GM18873 (cell line): ENCODE measurements around the gene KIF1A.

Source experiments
- ATAC-seq: cut with Tn5 transposase; IDR thresholded peaks from one replicate; pipeline ENCODE4 v1.9.1; 2021; ENCODE audit warnings: mild to moderate bottlenecking, moderate library complexity, moderate number of reproducible peaks; ENCODE audit not compliant: unreplicated experiment, low FRiP score

The KIF1A gene

GRCh38 chr2:240777456-240778212 lies 42.4 kb downstream of the KIF1A start:
- ATAC-seq: no peak

- no peak for ATAC-seq
These were observed 44.1 kb downstream of the KIF1A start for GRCh38 chr2:240775905-240776304.

DNA sequence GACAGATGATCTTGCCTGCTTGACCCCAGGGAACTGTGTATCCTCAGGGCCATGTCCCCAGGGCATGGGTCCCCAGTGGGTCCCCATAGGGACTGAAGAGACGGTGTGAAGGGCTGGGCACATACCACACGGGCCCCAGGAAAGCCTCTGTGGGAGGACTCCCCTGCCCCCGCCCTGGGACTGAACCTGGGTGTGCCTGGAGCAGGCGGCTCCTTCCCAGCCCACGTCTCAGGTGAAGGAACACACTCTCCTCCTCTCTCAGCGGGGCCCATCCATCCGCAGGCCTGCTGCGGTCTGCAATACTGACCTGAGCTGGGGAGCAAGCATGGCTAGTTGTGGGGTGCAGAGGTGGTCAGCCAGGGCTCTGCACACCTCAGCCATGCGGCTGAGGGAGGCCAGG lies 45.2 kb downstream of the KIF1A start:
- no peak for ATAC-seq

- ATAC-seq: no peak
These were observed 50.9 kb downstream of the KIF1A start for GRCh38 chr2:240769096-240769495.

DNA sequence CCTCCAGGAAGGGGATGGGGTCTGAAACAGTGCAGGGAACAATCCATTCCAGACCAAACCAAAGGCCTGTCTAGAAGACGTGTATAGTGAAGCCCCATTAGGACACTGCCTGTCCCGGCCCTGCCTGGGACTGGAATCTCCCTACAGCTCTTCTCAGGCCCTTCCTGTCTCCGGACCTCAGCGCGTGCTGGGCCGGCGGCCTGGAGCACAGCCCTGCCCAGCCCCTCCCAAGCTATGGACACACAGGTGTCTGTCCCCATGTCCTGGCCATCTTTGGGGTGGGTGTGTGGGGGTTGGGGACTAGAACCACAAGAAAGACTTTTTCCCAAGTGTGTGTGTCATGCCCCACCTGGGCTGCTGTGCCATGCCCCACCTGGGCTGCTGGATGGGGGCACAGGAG lies 51.8 kb downstream of the KIF1A start:
- no peak for ATAC-seq

DNA sequence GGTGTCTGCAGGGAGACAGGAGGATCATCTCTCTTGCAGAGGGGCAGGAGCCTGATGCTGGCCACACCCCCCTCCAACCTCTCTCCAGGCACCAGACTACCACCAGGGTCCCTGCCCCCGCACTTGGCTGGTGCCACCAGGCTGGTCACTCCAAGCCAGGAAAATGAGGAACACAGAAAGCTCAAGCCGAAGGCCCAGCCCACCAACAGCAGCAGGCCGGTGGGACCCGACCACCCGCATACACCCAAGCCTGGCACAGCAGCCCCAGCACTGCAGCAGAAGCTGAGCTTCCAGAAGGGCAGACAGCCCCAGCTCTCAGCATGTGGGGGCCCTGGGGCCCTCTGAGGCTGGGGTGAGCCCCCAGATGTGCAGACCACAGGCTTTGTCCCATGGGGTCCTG lies 52.7 kb downstream of the KIF1A start:
- no peak for ATAC-seq

- ATAC-seq: no peak
These were observed 53.9 kb downstream of the KIF1A start for GRCh38 chr2:240766072-240766471.

- no peak for ATAC-seq
These were observed 55.0 kb downstream of the KIF1A start for GRCh38 chr2:240765007-240765406.

DNA sequence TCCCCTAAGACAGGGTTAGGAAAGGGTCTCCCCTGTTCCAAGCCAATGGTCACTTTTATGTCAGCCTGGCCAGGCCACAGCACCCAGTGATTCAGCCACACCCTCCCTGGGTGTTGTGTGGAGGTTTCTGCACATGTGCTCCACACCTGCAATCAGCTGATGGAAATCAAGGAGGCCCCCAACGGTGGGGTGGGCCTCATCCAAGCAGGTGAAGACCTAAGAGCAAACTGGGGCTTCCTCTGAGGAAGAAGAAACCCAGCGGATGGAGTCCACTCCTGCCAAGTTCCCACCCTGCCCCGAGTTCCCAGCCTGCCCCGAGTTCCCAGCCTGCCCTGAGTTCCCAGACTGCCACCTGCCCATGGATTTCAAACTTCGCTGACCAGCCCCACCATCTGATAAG lies 55.4 kb downstream of the KIF1A start:
- ATAC-seq: no peak

DNA sequence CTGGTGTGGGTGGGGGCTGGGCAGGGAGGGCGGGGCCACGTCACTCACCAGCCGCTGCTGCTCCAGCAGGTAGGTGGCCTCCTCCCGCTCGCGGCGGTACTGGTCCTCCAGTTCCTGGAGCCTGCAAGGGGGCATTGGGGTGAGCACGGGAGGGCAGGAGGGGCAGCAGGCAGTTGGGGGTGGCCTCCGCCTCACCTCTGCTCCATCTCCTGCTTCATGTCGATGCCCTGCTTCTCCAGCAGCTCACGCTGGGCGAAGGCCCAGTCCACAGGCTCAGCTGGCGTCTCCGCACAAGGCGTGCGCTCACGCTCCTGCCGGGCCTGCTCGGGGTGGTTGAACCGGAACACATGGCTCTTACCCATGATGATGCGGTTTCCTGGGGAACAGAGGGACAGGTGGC lies 57.0 kb downstream of the KIF1A start:
- ATAC-seq: no peak

DNA sequence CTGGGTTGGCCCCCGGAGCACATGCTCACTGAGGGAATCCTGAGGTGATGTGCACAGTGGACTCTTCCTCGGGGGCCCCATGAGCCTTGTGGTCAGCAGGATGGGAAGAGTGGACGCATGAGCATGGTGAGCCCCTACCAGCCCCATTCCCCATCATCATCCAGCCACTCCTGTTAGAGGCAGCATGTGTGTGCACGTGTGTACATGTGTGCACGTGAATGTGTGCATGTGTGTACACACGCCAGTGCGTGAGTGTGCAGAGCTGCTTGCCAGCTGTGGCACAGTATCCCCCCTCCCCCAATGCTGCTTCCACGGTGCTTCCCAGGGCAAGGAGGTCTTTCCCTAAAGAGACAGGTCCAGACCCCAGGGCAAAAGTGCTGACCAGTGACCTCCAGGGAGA lies 57.8 kb downstream of the KIF1A start:
- no peak for ATAC-seq

DNA sequence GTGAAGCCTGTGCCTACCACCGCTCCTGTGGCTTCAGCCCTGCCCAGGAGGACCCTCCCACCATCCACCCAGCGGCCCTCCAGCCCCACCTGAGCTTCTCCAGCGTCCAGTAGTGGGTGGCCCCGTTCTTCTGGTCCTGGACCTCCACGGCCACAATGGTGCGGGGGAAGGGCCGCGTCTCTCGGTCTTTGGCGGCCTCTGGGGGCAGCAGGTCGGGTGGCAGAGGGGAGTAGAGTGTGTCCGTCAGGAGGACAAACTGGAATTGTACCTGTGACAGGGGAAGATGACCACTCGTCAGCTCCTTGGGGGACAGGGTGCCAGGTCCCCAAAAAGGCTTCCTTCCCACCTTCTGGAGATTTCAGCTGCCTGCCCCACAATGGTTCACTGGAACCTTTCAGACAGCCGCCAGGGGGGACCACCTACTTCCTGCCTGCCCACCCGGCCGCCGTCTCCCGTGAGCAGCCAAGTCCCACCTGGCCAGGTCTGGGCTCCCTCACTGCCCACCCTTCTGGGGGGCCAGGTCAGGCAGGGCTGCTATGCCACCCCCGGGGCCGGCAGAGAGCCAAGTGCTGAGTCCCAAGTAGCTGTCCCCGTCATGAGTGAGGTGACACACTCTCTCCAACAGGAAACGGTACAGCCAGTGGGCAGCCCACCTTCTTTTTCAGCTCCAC lies 59.3 kb downstream of the KIF1A start:
- ATAC-seq: no peak

GRCh38 chr2:240760121-240760520 lies 59.9 kb downstream of the KIF1A start:
- no peak for ATAC-seq

DNA sequence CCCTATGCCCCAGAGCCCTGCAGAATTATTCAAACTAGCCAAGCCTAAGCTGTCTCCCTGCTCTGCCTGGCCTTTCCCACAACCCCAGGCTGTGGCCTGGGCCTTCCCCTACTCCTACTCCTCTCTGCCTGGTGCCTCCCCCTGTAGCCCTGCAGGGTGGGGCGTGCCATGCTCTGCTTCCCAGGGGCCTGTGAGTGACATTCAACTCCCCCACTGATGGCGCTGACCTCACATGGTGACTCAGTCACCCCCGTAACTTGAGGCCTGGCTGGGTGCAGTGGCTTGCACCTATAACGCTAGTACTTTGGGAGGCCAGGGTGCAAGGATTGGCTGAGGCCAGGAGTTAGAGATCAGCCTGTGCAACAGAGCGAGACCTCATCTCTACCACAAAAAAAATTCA lies 60.6 kb downstream of the KIF1A start:
- ATAC-seq: no peak

DNA sequence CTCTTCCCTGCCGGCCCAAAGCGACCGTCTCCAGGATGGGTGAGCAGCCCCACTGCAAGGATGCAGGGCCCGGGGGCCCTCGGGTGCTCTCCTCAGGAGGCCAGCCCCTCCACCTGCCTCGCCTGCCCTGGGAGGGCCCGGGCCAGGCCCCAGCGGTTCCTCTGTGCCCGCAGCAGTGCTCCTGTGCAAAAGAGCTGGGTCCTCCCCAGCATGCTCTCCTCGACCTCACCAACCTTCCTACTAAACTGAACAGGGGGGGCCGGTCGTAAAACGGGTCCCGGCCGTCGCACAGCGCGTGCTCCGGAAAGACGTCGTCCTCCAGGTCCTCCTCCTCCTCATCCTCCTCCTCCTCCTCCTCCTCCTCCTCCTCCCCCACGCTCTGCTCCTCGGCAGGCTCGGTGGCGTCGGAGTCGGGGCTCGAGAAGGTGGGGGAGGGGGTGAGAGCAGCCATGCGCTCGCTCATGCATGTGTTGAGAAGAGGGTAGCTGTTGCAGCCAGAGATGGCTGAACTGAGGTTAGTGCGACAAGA lies 62.9 kb downstream of the KIF1A start:
- no peak for ATAC-seq

DNA sequence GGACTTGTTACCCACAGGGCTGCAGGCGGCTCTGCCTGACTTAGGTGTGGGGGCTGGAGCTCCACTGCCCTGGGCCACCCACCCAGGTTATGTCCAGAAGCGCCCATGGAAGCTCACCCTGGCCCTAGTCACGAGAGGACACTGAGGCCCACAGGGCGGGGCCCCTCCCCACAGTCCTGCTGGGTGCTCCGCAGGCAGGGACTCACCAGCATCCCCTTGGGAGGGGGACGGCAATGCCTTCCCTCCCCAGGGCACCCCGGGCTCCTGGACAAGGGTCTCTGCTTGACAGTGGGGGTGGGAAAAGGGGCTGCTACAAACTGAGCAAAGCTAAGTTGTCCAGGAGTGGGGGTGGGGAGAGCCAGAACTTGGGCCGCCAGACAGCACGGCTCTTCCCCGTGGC lies 67.8 kb downstream of the KIF1A start:
- ATAC-seq: no peak

DNA sequence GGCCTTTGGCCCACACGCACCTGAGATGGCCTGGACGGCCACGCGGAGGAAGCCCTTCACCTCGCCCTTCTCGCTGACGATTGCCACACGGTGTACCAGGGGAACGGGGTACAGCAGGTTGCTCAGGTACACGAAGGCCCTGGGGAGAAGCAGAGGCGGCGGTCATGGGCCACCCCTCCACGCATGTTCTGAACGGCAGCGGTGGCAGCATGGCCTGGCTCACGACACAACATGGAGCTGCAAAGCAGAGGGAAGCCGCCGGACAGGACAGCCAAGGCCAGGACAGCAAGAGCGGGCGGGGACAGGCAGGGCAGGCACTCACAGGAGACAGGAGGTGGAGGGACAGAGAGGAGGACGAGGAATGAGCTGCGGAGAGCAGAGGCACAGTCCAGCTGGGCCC lies 69.6 kb downstream of the KIF1A start:
- ATAC-seq: no peak

DNA sequence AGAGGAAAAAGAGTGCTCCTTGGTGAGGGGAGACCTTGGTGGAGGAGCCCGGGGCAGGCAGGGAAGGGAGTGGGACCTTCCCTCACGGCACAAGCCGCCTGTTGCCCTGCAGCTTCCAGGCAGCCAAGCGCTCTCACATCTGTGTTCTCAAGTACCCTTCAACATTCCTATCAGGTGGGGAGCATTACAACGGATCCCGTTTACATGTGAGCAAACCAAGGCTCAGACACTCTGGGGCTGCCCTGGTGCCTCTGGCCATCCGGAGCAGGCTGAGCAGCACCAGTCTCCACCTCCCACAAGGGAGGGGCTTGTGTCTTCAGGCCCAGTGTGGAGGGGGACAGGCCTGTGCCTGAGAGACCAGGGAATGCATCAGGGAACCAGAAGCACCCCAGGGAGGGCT lies 70.5 kb downstream of the KIF1A start:
- no peak for ATAC-seq

GRCh38 chr2:240747256-240747655 lies 72.8 kb downstream of the KIF1A start:
- no peak for ATAC-seq

DNA sequence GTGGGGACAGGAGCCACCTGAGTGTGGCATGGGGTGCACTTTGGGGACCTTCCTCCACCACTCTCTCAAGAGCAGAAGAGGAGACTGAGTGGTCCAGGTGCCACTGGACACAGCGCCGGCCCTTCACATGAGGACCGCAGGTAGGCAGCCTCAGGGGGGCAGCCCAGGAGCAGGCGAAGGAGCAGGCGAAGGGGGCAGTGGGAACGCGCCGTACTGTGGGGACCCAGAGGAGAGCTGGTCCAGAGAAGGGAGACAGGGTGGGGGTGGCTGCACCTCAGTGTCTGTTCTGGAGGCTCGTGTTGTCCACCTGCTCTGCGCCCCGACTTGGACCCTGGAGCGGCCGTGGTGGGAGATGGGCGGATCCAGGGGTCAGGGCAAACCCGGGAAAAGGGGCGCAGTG lies 73.3 kb downstream of the KIF1A start:
- no peak for ATAC-seq

GRCh38 chr2:240745962-240746361 lies 74.1 kb downstream of the KIF1A start:
- ATAC-seq: no peak

GRCh38 chr2:240745456-240745855 lies 74.6 kb downstream of the KIF1A start:
- no peak for ATAC-seq
